Testis (tissue), 2 donors: ENCODE data around the gene AOX1.

Source experiments
- POLR2A ChIP-seq: fragments of 450-650 bp; IDR thresholded peaks from one replicate; pipeline ENCODE4 v1.6.1; 2017; ENCODE audit warnings: antibody characterized with exemption, mild to moderate bottlenecking, moderate library complexity
- TF ChIP-seq, protein P1 (sequence below), 3 experiments: fragments of 450-650 bp in 2 of 3; fragments of 200-600 bp in 1 of 3; sonication (generic) in 1 of 3; IDR thresholded peaks; one replicate each; pipeline ENCODE4 v1.5.1; 2016 to 2019; ENCODE audit warnings: antibody characterized with exemption in 3 of 3, mild to moderate bottlenecking in 2 of 3, moderate library complexity in 1 of 3

DNA sequence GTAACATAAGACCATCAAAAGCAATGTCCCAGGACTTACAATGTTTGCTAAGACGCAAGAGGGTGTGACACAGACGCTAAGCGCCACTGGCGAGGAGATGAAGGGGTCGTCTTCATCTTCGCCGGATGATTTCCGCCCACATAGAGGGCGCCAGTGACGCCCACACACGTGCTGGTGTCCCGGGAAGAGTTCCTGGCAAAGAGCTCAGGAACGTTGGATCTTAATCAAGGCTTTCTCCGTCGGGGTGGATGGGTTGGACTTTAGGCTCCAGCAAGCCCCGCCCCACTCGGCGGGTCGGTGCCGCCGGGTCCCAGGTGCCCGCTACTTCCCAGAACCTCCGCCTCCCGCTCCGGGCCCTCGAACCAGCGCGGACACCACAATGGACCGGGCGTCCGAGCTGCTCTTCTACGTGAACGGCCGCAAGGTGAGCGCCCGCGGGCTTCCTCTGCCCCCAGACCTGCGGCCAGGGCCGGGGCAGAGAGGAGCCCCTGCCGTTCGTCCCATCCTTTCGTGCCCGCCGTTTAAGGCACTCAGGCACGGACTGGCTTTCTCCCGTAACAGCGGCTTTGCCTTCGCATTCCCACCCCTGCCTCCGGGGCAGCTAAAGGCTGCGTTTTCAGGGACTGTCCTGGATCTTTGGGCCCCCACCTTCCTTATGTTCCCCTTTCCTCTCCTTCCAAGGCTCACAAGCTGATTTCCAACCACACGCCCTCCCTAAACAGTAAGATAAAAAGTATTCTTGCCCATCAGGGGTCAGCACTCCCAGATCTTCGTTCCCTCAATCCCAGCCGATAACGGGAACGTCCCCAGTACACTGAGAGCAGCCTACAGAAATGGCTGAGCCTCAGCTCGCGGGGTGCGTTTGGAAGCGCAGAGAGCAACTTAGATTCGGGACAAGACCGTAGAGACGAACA is at the start of gene AOX1:
- TF ChIP-seq, protein P1, sequence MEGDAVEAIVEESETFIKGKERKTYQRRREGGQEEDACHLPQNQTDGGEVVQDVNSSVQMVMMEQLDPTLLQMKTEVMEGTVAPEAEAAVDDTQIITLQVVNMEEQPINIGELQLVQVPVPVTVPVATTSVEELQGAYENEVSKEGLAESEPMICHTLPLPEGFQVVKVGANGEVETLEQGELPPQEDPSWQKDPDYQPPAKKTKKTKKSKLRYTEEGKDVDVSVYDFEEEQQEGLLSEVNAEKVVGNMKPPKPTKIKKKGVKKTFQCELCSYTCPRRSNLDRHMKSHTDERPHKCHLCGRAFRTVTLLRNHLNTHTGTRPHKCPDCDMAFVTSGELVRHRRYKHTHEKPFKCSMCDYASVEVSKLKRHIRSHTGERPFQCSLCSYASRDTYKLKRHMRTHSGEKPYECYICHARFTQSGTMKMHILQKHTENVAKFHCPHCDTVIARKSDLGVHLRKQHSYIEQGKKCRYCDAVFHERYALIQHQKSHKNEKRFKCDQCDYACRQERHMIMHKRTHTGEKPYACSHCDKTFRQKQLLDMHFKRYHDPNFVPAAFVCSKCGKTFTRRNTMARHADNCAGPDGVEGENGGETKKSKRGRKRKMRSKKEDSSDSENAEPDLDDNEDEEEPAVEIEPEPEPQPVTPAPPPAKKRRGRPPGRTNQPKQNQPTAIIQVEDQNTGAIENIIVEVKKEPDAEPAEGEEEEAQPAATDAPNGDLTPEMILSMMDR (IDR thresholded peaks at IDR 0.05), result no peak
- TF ChIP-seq POLR2A, result no peak
